ENCODE results near the gene CLEC7A.

CLEC7A gene

GRCh38 chr12:10088955-10089900 lies 40.8 kb downstream of the CLEC7A start:
- no peak for DNase-seq

- DNase-seq = no peak
Observed at GRCh38 chr12:10088031-10088430, 42.0 kb downstream of the CLEC7A start.

- no peak for DNase-seq
Observed at GRCh38 chr12:10086387-10086786, 43.6 kb downstream of the CLEC7A start.

GRCh38 chr12:10084733-10085132 lies 45.3 kb downstream of the CLEC7A start:
- no peak for DNase-seq

- DNase-seq = no peak
Observed at GRCh38 chr12:10082117-10082874, 47.7 kb downstream of the CLEC7A start.

GRCh38 chr12:10075451-10075850 lies 54.5 kb downstream of the CLEC7A start:
- DNase-seq = no peak

- no peak for DNase-seq
Observed at GRCh38 chr12:10073261-10073660, 56.7 kb downstream of the CLEC7A start.

- no peak for DNase-seq
Observed at GRCh38 chr12:10072131-10072530, 57.9 kb downstream of the CLEC7A start.

- DNase-seq = no peak
Observed at GRCh38 chr12:10070380-10070779, 59.6 kb downstream of the CLEC7A start.

- no peak for DNase-seq
Observed at GRCh38 chr12:10069976-10070375, 60.0 kb downstream of the CLEC7A start.

GRCh38 chr12:10069099-10069498 lies 60.9 kb downstream of the CLEC7A start:
- DNase-seq = no peak

- no peak for DNase-seq
Observed at GRCh38 chr12:10068644-10069043, 61.4 kb downstream of the CLEC7A start.

- DNase-seq = no peak
Observed at GRCh38 chr12:10067942-10068341, 62.1 kb downstream of the CLEC7A start.

- no peak for DNase-seq
Observed at GRCh38 chr12:10067264-10067663, 62.7 kb downstream of the CLEC7A start.

All from activated gamma-delta T cell (primary cell).